HG02642 (cell line): ENCODE data around the gene MED20.

Experiments used
- ATAC-seq: cut with Tn5 transposase; IDR thresholded peaks from one replicate; pipeline ENCODE4 v1.9.1; 2021; ENCODE audit warnings: mild to moderate bottlenecking; ENCODE audit not compliant: unreplicated experiment, poor library complexity

MED20 gene

GRCh38 chr6:41941280-41942066, 20.5 kb upstream of the MED20 start, which contains the start of gene CCND3:
Gene CCND3, minus strand, starts transcription at chr6:41941808. Its CDS starts 159 bp downstream, at chr6:41941649.
- peak; percentile 91 for ATAC-seq

GRCh38 chr6:41940759-41941279, 19.9 kb upstream of the MED20 start:
- ATAC-seq = peak; percentile 5

DNA sequence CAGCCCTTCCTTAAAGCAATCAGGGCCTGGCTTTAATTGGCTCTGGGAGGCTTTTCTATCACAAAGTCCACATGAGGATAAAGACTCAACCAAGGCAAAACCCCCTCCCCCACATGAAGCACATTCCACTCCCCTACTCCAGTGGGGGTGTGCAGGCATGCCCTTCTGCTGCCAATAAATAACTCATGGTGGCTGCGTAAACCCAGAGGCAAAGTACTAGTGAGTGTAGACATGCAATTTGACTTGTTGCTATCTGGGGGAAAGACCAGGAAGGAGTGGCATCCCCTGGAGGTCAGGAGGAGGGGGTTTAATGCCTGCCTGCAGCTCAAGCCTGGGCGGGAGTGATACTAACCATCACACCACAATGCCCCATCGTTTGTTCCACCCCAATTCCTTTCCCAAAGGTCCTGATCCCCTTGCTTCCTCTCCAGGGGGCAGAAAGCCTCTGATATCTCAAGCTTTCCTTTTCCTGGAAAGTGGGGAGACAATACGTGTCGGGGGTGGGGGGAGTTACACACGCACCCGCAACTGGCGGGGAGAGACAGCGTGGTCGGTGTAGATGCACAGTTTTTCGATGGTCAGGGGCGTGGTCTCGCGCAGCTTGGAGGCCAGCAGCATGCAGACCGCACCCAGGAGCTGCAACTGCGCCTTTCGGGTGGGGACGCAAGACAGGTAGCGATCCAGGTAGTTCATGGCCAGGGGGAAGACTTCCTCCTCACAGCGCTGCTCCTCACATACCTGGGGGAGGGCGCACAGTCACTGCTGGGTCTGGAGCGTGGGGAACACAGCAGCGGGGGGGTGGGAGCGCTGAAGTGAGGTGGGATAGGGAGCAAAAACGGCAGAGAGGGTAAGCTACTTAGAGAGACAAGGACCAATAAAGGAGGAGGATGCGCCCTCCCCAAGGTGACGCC, 19.2 kb upstream of the MED20 start:
- ATAC-seq = no peak

DNA sequence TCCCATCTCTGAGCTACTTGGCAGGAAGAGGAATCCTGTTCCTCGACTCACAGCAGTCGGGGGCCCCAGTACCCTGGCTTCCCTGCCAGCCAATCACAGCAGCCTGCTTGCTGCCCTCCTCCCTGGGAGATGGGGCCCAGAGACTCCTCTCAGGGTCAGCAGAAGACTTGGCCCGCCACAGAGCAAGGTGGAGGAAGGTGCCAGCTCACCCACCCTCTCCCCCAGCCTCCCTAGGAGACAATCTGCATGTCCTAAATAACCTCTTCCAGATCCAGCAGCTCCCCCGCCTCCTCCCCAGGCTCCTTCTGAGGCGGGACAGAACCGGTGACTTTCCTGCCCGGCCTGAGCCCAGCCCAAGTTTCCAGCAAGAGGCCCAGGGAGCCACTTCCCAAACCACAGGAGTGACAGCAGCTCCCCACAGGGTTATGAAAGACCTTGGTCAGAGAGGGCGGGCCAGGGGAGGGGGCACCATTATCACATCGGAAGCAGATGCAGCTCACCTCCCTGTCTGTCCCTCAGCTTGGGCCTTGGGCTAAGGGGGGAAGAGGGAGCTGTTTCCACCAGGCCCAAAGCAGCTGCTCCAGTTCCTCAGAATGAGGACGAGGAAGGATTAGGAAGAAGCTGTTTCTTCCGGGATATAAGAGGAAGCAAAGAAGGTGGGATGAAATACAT, 18.4 kb upstream of the MED20 start:
- ATAC-seq = no peak

- no peak for ATAC-seq
Observed at GRCh38 chr6:41938590-41939175, 17.7 kb upstream of the MED20 start.

DNA sequence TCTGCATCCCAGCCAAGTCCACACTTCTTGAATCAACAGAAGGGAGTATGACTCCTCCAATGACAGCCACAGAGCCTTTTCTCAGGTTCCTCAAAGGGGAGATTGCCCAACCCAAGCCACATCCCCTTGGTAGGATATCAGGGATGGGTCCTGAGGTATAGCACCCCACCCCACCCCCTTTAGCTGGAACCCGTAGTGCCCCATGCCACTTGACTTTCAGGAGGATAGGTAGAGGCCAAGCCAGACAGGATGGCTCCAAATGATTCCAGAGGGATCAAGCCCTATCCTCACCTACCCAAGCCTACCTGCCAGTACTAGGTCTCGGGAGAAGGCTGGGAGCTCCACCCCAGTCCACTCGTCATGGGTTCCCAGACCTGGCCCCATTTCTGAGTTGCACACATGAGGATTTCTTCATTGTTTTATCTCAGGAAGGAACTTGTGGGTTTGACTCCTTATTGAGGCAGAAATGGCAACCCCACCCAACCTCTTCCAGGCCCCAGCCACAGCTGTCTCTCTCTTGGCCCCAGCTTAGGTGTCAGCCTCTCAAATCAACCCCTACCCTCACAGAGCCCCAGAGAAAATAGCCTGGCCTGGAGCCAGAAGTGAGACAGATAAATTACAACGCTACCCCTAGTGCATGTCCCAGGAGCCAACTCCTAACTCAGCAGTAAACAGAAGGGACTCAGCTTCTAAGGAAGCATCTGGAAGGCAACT, 17.1 kb upstream of the MED20 start:
- ATAC-seq = no peak

DNA sequence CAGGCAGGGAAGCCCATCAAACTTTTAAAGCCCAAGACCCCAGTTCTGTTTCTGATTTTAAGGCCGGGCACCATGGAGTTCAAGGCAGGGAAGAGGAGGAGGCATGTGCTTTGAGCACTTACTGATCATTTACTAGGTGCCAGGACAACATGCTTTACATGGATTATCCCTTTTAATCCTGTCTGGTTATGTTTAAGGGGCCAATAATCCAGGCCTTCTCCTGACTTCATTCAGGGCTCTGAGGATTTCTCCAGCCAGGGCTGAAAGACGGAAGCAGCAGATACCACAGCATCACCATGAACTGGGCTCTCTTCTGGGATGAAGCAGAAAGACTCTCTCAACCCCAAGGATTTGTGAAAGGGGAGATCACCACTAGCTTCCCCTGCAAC, 16.5 kb upstream of the MED20 start:
- no peak for ATAC-seq

- ATAC-seq = peak; percentile 45
Observed at GRCh38 chr6:41936073-41936837, 15.3 kb upstream of the MED20 start.

DNA sequence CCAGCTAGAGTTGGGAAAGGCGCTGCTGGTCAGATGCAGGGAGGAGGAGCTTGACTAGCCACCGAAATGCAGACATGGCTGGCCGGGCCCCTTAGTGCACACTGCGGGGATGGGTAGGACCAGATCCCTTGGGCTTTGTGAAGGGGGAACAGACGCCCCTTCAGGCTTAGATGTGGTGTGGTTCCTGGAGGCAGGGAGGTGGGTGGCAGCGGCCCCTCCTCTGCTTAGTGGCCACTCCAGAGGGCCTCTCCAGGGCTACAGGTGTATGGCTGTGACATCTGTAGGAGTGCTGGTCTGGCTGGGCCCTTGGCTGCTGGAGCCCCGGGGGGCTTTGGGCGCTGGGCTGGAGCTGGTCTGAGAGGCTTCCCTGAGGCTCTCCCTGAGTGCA, 14.7 kb upstream of the MED20 start:
- ATAC-seq = no peak

- no peak for ATAC-seq
Observed at GRCh38 chr6:41935193-41935574, 14.2 kb upstream of the MED20 start.

GRCh38 chr6:41934278-41935192, 13.6 kb upstream of the MED20 start:
- ATAC-seq = no peak

DNA sequence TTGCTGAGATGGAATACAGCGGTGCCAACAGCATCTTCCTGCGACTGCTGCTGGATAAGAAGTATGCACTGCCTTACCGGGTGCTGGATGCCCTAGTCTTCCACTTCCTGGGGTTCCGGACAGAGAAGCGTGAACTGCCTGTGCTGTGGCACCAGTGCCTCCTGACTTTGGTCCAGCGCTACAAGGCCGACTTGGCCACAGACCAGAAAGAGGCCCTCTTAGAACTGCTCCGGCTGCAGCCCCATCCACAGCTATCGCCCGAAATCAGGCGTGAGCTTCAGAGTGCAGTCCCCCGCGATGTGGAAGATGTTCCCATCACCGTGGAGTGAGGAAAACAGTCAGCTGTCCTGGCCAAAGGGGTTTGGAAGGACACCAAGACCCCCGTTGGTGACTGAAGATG, 11.4 kb upstream of the MED20 start:
- no peak for ATAC-seq

DNA sequence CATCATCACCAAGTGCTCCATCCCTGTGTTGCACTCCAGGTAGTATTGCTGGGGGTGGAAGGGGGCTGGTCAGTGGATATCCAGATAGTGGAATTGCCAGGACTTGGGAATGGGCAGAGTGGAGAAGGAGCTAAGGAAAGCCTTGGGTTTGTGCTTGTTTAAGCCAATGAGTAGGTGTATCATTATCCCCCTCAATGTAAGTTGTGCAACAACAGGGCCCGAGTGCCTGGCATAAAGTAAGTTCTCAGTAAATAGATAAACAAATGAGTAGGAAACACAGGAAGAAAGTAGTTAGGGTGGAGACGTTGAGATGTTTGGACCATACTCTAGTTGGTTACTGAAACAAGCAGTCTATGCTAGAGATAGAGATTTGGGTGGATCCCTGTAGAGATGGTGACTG, 10.9 kb upstream of the MED20 start:
- ATAC-seq = no peak

GRCh38 chr6:41929924-41930323, 9.0 kb upstream of the MED20 start:
- ATAC-seq = no peak

GRCh38 chr6:41927253-41927652, 6.3 kb upstream of the MED20 start:
- no peak for ATAC-seq

DNA sequence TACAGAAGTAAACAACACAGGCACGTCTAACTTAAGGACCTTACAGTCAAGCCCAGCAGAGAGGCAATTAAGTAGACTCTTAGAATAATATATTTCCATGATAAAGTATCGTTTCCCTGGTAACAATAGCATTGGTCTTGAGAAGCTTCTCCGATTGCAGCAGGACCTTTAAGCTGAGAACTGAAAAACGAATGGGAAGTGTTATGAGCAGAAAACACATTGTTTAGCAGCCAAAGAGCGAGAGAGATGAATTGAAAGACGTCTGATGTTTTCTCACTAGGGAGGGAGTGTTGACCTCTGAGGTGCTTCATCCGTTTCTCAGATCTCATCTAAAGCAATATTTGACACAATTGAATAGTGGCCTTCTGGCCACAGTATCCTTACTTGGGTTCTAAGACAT, 1.2 kb upstream of the MED20 start:
- no peak for ATAC-seq

DNA sequence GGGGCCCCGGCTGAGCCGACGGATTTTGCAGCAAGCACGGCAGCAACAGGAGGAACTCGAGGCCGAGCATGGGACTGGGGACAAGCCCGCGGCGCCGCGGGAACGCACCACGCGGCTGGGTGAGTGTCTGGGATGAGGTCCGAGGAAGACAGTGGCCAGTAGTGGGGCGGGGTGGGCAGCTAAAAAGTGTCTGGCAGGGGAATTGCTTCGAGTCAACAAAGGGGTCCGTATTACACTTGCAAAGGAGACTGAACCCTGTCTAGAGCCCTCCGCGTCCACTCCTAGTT, 716 bp upstream of the MED20 start:
- peak; percentile 24 for ATAC-seq

- no peak for ATAC-seq
Observed at GRCh38 chr6:41917528-41917927, 3.4 kb downstream of the MED20 start.
